Activated CD4-positive, alpha-beta memory T cell treated with anti-CD3 and anti-CD28 coated beads for 36 hours (primary cell): Measurements from ENCODE around the gene IL1R1. TPM values are rescaled to one million over a fixed set of nuclear protein-coding genes. Genes with fewer than 3 reads are reported as not detected.

ENCODE experiments used
- CTCF ChIA-PET: fragments of 350-600 bp; sonication (Branson Sonifier 250); formaldehyde crosslinking; loops from one replicate; lab custom pipeline; 2021; ENCODE audit warnings: antibody characterized with exemption, inconsistent platforms; lab: Charles Lee
- POLR2A ChIA-PET: fragments of 350-600 bp; sonication (Branson Sonifier 250); formaldehyde crosslinking; loops from one replicate; lab custom pipeline; 2021; ENCODE audit warnings: antibody characterized with exemption; lab: Charles Lee
- DNase-seq: peaks from one replicate; pipeline ENCODE4 v3.0.0-alpha.2; 2020
- H3K27ac Mint-ChIP-seq: one replicate; pipeline ENCODE4 v1.8.0; 2021; ENCODE audit warnings: mixed read lengths
- H3K27me3 Mint-ChIP-seq: one replicate; pipeline ENCODE4 v1.8.0; 2021; ENCODE audit warnings: mixed read lengths
- H3K36me3 Mint-ChIP-seq: one replicate; pipeline ENCODE4 v1.8.0; 2021; ENCODE audit warnings: mixed read lengths
- H3K4me1 Mint-ChIP-seq: one replicate; pipeline ENCODE4 v1.8.0; 2021; ENCODE audit warnings: low read depth, mixed read lengths
- H3K4me3 Mint-ChIP-seq: one replicate; pipeline ENCODE4 v1.8.0; 2021; ENCODE audit warnings: mild to moderate bottlenecking, mixed read lengths
- H3K9me3 Mint-ChIP-seq: one replicate; pipeline ENCODE4 v1.8.0; 2021; ENCODE audit warnings: mixed read lengths
- intact Hi-C: fragments of 100-400 bp; cut with micrococcal nuclease; formaldehyde crosslinking; loops from one replicate; pipeline ENCODE4 v1.15.1; 2023
- total RNA-seq, 2 experiments: library from RNA; stranded (reverse); gene quantifications; one replicate each; pipeline ENCODE4 v1.2.3, GENCODE V29; 2021

Gene IL1R1
- total RNA-seq, 2 experiments from 2014 or later: 20.3 to 20.4 TPM

DNA sequence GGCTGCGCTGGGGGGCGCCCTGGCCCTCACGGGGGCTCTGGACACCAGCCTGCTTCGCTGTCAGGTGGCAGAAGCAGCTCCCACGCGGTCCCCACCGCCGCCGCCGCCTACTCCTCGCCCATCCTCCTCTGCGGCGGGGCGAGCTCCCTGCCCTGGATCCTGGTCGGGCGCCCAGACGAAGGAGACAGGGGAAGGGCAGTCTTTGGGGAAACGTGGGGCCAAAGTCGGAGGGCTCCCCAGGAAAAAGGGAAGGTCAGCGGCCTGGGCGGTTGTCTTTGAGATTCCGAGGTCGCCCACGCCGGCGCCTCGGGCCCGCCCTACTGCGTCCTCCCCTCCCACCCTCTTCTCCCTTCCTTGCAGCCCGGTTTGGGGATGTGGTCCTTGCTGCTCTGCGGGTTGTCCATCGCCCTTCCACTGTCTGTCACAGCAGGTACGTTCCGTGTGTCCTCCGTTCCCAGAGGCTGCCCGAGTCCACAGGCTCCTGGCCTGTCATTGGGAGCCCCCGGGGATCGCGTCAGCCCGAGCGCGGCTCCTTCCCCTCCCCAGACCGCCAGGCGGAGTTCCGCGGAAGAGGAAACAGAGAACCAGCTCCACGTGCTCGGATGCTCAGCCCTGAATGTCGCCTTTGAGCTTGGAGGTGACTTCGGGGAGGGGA, 45.1 kb downstream of the IL1R1 start:
- intact Hi-C loops: loop anchor here (2.0 to 5.0 kb wide), 2 partner anchors 53 to 255 kb away; no protein-coding TSS in a partner anchor
- ChIA-PET CTCF (interaction anchor here (0.6 to 4.5 kb wide), 5 partner anchors 46 to 303 kb away, joined by 3 to 55 read pairs (median 3); no protein-coding TSS in a partner anchor), POLR2A (interaction anchor here (1.1 kb wide), 1 partner anchor 303 kb away, joined by 3 read pairs; no protein-coding TSS in a partner anchor)
- Mint-ChIP-seq H3K9me3 (no peaks in the 10 kb centered on the region), H3K27ac (peak overlapping the region; percentile 83), H3K27me3 (peaks cover 13% of the 10 kb centered on the region), H3K4me3 (peak overlapping the region; percentile 81), H3K4me1 (peaks cover 19% of the 10 kb centered on the region), H3K36me3 (peaks cover 4% of the 10 kb centered on the region)
- DNase-seq: peak; percentile 72

DNA sequence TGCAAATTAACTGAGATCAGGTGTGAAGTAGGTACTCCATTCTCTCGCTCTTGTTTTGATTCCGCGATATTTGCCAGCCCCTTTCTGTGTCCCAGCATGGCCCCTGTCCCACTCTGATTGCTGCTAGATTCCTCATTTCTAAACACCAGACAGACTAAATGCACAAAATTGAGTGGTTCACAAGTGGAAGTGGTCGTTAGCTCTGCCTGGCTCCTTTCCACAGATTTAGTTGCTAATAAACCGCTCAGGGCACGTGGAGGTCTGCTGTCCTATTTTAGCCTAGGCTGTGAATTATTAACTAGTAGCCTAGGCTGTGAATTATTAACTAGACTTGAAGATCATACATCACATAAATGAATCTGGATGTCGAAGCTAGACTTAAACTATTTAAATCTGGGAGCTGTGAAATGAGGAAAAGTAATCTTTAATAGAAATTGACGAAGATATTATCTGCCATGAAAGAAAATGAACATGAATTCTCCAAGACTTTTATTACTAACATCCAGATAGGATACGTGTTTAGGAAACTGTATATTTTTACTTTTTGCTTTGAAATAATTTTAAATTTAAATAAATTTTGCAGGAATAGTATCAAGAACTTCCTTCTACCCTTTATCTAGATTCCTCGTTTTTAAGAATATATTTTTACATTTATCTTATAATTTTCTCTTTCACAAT, 48.0 kb downstream of the IL1R1 start:
- Mint-ChIP-seq H3K4me3 (no peak overlapping the region), H3K9me3 (no peaks in the 10 kb centered on the region), H3K4me1 (peaks cover 13% of the 10 kb centered on the region), H3K36me3 (peaks cover 4% of the 10 kb centered on the region), H3K27me3 (peaks cover 17% of the 10 kb centered on the region), H3K27ac (no peak overlapping the region)
- no peak for DNase-seq
- intact Hi-C loops: no loop called here
- ChIA-PET CTCF (interaction anchor here (1.7 kb wide), 1 partner anchor 50 kb away, joined by 7 read pairs; no protein-coding TSS in a partner anchor), POLR2A (no interaction called here)

- intact Hi-C loops: no loop called here
- Mint-ChIP-seq H3K36me3 (peaks cover 4% of the 10 kb centered on the region), H3K27me3 (peaks cover 17% of the 10 kb centered on the region), H3K4me1 (peaks cover 8% of the 10 kb centered on the region), H3K27ac (no peak overlapping the region), H3K4me3 (no peak overlapping the region), H3K9me3 (no peaks in the 10 kb centered on the region)
- ChIA-PET CTCF (no interaction called here), POLR2A (no interaction called here)
- DNase-seq: no peak
Observed at GRCh38 chr2:102191501-102191900, 49.0 kb downstream of the IL1R1 start.

GRCh38 chr2:102193074-102193473, 50.5 kb downstream of the IL1R1 start:
- H3K4me1 Mint-ChIP-seq: peaks cover 4% of the 10 kb centered on the region
- ChIA-PET POLR2A (no interaction called here), CTCF (no interaction called here)
- no peak overlapping the region for H3K4me3 Mint-ChIP-seq
- intact Hi-C loops: no loop called here
- no peak overlapping the region for H3K27ac Mint-ChIP-seq
- no peaks in the 10 kb centered on the region for H3K9me3 Mint-ChIP-seq
- peaks cover 15% of the 10 kb centered on the region for H3K27me3 Mint-ChIP-seq
- DNase-seq: no peak
- no peaks in the 10 kb centered on the region for H3K36me3 Mint-ChIP-seq

DNA sequence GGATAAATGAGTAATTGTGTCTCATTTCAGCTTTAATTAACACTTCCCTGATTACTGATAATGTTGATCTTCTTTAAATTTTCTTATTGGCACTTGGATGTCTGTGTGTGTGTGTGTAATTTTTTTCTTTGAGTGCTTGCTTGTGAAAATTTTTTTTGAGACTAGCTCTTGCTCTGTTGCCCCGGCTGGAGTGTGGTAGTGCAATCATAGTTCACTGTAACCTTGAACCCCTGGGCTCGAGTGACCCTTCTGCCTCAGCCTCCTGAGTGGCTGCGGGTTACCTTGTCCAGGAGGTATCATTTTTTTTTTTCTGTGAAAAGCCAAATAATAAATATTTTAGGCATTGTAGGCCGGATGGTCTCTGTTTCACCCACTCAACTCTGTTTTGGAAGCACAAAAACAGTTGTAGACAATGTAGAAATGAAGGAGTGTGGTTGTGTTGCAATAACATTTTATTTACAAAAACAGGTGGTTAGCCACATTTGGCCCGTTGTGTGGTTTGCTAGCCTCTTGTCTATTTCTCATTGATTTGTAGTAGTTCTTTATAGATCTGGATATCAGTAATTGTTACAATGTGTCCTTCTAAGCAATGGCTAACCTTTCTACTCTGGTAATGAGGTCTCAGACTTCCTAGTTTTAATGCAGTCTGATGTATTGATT, 52.2 kb downstream of the IL1R1 start:
- peaks cover 12% of the 10 kb centered on the region for H3K27me3 Mint-ChIP-seq

GRCh38 chr2:102197389-102198137, 55.0 kb downstream of the IL1R1 start:
- intact Hi-C loops: no loop called here
- no peak overlapping the region for H3K4me3 Mint-ChIP-seq
- H3K4me1 Mint-ChIP-seq: peaks cover 4% of the 10 kb centered on the region
- POLR2A ChIA-PET: no interaction called here
- peaks cover 7% of the 10 kb centered on the region for H3K27me3 Mint-ChIP-seq
- CTCF ChIA-PET: interaction anchor here (1.4 kb wide), 1 partner anchor 43 kb away, joined by 4 read pairs; no protein-coding TSS in a partner anchor
- no peaks in the 10 kb centered on the region for H3K36me3 Mint-ChIP-seq
- no peak overlapping the region for H3K27ac Mint-ChIP-seq
- DNase-seq: no peak
- H3K9me3 Mint-ChIP-seq: no peaks in the 10 kb centered on the region

More for the DNA sequence above, 52.2 kb downstream of the IL1R1 start:
- Mint-ChIP-seq H3K4me3 (no peak overlapping the region), H3K36me3 (no peaks in the 10 kb centered on the region), H3K4me1 (peaks cover 4% of the 10 kb centered on the region), H3K27ac (no peak overlapping the region), H3K9me3 (no peaks in the 10 kb centered on the region)
- intact Hi-C loops: no loop called here
- CTCF ChIA-PET: interaction anchor here (0.6 kb wide), 1 partner anchor 189 kb away, joined by 6 read pairs; no protein-coding TSS in a partner anchor
- no peak for DNase-seq
- POLR2A ChIA-PET: no interaction called here

DNA sequence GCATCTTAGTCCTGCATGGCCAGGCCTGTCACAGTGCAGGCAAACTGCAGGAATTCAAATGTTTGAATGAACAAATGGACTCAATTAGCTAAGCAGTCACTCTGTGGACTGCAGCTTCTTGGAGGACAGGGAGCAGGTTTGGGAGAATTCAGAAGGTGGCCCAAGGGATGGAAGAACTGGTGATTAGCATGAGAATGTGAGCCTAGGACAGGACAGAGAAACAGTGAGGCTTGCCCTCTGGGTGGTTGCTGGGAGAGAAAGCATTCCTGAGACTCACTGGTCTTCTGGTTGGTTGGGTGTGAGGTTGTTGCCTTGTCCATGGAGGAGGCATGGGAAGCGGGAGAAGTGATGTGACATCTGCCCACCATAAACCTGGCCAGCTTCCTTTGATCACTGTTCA, 58.0 kb downstream of the IL1R1 start:
- H3K4me1 Mint-ChIP-seq: peaks cover 4% of the 10 kb centered on the region
- no peak for DNase-seq
- peaks cover 9% of the 10 kb centered on the region for H3K9me3 Mint-ChIP-seq
- POLR2A ChIA-PET: no interaction called here
- intact Hi-C loops: no loop called here
- no peak overlapping the region for H3K27ac Mint-ChIP-seq
- CTCF ChIA-PET: interaction anchor here (0.9 kb wide), 1 partner anchor 13 kb away, joined by 3 read pairs; no protein-coding TSS in a partner anchor
- H3K4me3 Mint-ChIP-seq: no peak overlapping the region
- H3K27me3 Mint-ChIP-seq: no peaks in the 10 kb centered on the region
- H3K36me3 Mint-ChIP-seq: peaks cover 11% of the 10 kb centered on the region

DNA sequence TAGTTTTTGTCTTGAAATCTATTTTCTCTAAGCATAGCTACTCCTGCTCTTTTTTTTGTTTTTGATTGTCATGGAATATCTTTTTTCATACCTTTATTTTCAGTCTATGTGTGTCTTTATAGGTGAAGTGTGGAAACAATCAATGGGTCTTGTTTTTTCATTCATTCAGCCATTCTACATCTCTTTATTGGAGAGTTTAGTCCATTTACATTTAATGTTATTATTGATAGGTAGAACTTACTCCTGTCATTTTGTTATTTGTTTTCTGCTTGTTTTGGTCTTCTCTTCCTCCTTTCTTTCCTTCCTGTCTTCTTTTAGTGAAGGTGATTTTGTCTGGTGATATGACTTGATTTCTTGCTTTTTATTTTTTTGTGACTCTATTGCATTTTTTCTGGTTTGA, 62.1 kb downstream of the IL1R1 start:
- H3K9me3 Mint-ChIP-seq: peaks cover 9% of the 10 kb centered on the region
- CTCF ChIA-PET: interaction anchor here (0.9 kb wide), 1 partner anchor 36 kb away, joined by 3 read pairs; no protein-coding TSS in a partner anchor
- peaks cover 12% of the 10 kb centered on the region for H3K36me3 Mint-ChIP-seq
- no peaks in the 10 kb centered on the region for H3K27me3 Mint-ChIP-seq
- no peaks in the 10 kb centered on the region for H3K4me1 Mint-ChIP-seq
- POLR2A ChIA-PET: interaction anchor here (0.9 kb wide), 1 partner anchor 18 kb away, joined by 3 read pairs; no protein-coding TSS in a partner anchor
- H3K27ac Mint-ChIP-seq: no peak overlapping the region
- no peak for DNase-seq
- H3K4me3 Mint-ChIP-seq: no peak overlapping the region
- intact Hi-C loops: no loop called here

DNA sequence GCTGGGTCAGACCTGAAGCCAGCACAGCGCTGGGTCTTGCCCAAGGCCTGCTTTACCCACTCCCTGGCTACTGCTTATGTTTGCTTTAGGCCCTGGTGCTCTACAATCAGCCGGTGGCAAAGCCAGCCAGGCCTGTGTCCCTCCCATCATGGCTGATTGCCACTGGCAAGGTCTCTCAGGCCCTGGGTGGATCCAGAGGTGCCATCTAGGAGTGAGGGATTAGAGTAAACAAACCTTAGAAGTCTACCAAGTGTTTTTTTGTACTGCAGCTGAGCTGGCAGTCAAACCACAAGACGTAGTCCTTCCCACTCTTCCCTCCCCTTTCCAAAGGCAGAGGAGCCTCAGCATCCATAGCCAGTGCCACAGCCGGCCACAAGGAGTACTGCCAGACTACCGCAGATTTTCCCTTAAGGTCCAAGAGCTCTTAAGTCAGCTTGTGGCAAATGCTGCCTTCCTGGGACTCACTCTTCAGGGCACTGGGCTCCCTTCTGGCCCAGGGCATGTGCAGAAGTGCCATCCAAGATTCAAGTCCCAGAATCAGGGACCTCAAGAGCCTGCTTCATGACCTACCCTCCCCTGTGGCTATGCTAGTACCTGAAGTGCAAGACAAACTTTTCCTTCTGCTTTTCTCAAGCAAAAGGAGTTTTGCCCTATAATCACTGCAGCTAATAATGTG, 64.3 kb downstream of the IL1R1 start:
- H3K36me3 Mint-ChIP-seq: peaks cover 12% of the 10 kb centered on the region
- no peaks in the 10 kb centered on the region for H3K4me1 Mint-ChIP-seq
- H3K27me3 Mint-ChIP-seq: no peaks in the 10 kb centered on the region
- H3K27ac Mint-ChIP-seq: no peak overlapping the region
- peaks cover 9% of the 10 kb centered on the region for H3K9me3 Mint-ChIP-seq
- POLR2A ChIA-PET: no interaction called here
- no peak for DNase-seq
- H3K4me3 Mint-ChIP-seq: no peak overlapping the region
- CTCF ChIA-PET: interaction anchor here (1.5 kb wide), 1 partner anchor 34 kb away, joined by 5 read pairs; no protein-coding TSS in a partner anchor
- intact Hi-C loops: no loop called here

GRCh38 chr2:102208774-102209173, 66.2 kb downstream of the IL1R1 start:
- H3K4me3 Mint-ChIP-seq: no peak overlapping the region
- intact Hi-C loops: no loop called here
- POLR2A ChIA-PET: no interaction called here
- H3K4me1 Mint-ChIP-seq: no peaks in the 10 kb centered on the region
- peaks cover 9% of the 10 kb centered on the region for H3K9me3 Mint-ChIP-seq
- no peaks in the 10 kb centered on the region for H3K27me3 Mint-ChIP-seq
- no peak overlapping the region for H3K27ac Mint-ChIP-seq
- no peak for DNase-seq
- CTCF ChIA-PET: interaction anchor here (0.5 kb wide), 1 partner anchor 255 kb away, joined by 3 read pairs; no protein-coding TSS in a partner anchor
- H3K36me3 Mint-ChIP-seq: peaks cover 12% of the 10 kb centered on the region

DNA sequence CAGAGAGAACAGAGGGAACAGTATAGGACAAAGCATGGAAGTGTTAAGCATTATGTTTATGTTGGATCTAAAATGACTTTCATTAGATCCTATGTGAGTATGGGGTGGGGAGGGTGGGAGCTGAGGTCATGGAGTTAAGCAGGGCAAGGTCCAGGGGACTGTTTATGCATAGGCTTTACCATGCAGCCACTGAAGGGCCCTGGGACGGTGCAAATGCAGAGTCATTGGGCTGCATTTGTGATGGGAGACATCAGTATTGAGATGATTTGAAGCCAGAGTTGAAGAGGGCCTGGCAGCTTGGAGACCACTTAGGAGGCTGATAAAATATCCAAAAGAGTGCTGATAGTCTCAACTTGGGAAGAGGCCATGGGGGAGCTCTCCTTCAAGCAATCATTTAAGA, 66.9 kb downstream of the IL1R1 start:
- peaks cover 8% of the 10 kb centered on the region for H3K9me3 Mint-ChIP-seq
- H3K4me1 Mint-ChIP-seq: no peaks in the 10 kb centered on the region
- H3K27me3 Mint-ChIP-seq: no peaks in the 10 kb centered on the region

More for the DNA sequence above, 66.9 kb downstream of the IL1R1 start:
- Mint-ChIP-seq H3K27ac (no peak overlapping the region), H3K36me3 (peaks cover 11% of the 10 kb centered on the region), H3K4me3 (no peak overlapping the region)
- intact Hi-C loops: no loop called here
- ChIA-PET POLR2A (no interaction called here), CTCF (no interaction called here)
- DNase-seq: no peak
